ENCODE results near the gene MAD1L1.

MAD1L1 gene

GRCh38 chr7:2049782-2050510, 182.8 kb downstream of the MAD1L1 start:
- no peak overlapping the region for H3K4me3 ChIP-seq (replicated peaks; ENCODE audit: low read depth, low read length)
- TF ChIP-seq, protein P1, sequence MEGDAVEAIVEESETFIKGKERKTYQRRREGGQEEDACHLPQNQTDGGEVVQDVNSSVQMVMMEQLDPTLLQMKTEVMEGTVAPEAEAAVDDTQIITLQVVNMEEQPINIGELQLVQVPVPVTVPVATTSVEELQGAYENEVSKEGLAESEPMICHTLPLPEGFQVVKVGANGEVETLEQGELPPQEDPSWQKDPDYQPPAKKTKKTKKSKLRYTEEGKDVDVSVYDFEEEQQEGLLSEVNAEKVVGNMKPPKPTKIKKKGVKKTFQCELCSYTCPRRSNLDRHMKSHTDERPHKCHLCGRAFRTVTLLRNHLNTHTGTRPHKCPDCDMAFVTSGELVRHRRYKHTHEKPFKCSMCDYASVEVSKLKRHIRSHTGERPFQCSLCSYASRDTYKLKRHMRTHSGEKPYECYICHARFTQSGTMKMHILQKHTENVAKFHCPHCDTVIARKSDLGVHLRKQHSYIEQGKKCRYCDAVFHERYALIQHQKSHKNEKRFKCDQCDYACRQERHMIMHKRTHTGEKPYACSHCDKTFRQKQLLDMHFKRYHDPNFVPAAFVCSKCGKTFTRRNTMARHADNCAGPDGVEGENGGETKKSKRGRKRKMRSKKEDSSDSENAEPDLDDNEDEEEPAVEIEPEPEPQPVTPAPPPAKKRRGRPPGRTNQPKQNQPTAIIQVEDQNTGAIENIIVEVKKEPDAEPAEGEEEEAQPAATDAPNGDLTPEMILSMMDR (IDR thresholded peaks at IDR 0.05; ENCODE audit: low read length, missing control alignments) = no peak
- no peak for DNase-seq (ENCODE audit: low read depth)

GRCh38 chr7:2049111-2049781, 183.5 kb downstream of the MAD1L1 start:
- DNase-seq (ENCODE audit: low read depth) = no peak
- H3K4me3 ChIP-seq (replicated peaks; ENCODE audit: low read depth, low read length) = no peak overlapping the region
- TF ChIP-seq, protein P1 (IDR thresholded peaks at IDR 0.05; ENCODE audit: low read length, missing control alignments) = no peak

GRCh38 chr7:2048531-2048930, 184.2 kb downstream of the MAD1L1 start:
- no peak overlapping the region for H3K4me3 ChIP-seq (replicated peaks; ENCODE audit: low read depth, low read length)
- DNase-seq (ENCODE audit: low read depth) = no peak
- TF ChIP-seq, protein P1 (IDR thresholded peaks at IDR 0.05; ENCODE audit: low read length, missing control alignments) = no peak

DNA sequence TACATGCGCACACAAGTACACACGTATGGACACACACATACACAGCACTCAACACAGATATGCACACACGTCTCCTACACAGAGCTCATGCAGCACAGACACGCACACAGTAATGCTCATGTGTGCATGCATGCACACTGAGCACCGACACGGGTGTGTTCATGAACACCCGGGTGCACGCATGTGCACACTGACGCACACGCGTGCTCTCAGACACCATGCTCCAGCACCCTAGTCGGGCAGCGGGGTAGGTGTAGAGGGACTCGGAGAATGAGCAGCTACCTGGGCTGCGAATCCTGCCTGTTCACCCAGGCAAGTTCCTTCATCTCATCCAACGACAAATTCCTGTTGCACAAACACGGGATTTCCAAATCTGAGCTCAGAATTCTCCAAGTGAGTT, 184.7 kb downstream of the MAD1L1 start:
- TF ChIP-seq, protein P1 (IDR thresholded peaks at IDR 0.05; ENCODE audit: low read length, missing control alignments) = no peak
- H3K4me3 ChIP-seq (replicated peaks; ENCODE audit: low read depth, low read length) = no peak overlapping the region
- no peak for DNase-seq (ENCODE audit: low read depth)

DNA sequence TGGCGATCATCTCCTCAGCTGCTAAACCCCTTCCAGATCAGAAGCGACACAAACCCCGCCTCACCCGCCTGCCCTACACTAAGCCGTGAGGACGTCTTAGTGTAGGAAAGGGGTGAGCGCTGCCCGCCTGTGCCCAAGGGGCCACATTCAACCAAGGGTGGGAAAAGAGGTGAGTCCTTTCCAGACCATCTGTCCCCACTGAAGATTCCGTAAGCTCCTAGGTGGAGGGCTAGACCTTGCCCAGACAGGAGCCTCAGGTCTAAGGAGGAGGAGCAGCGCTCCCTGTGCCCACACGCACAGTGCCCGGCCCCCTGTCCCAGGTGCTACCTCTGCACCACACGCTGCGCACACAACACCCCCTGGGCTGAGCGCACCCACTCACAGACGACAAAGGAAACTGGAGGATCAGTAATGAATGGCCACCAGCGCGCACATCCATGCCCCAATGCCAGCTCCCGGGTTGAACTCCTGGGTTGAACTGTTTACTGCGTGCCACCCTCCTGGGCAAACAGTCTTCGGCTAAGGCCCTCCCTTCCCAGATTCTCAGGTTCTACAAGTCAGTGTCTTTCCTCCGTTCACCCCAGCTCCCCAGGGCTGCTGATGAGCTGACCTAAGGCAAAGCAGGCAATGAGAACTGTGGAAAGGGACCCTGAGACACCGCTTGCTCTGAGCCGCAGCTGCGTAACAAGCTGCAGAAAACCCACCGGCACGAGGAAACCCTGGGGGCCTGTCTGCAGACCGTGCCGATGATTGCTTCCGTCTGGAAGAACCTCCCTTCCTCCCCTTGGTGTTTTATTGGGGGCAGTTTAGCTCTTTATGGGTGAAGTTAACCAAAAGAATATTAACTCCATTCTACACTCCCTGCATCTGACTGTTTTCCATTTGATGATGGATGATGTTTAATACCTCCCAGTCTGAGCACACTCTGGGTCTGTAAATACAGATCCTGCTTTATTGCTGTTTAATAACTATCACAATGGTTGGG, 185.9 kb downstream of the MAD1L1 start:
- no peak for DNase-seq (ENCODE audit: low read depth)
- TF ChIP-seq, protein P1 (IDR thresholded peaks at IDR 0.05; ENCODE audit: low read length, missing control alignments) = no peak
- H3K4me3 ChIP-seq (replicated peaks; ENCODE audit: low read depth, low read length) = no peak overlapping the region

GRCh38 chr7:2045559-2046405, 187.0 kb downstream of the MAD1L1 start:
- H3K4me3 ChIP-seq (replicated peaks; ENCODE audit: low read depth, low read length) = no peak overlapping the region
- DNase-seq (ENCODE audit: low read depth) = no peak
- TF ChIP-seq, protein P1 (IDR thresholded peaks at IDR 0.05; ENCODE audit: low read length, missing control alignments) = no peak
